ENCODE results near the gene SCGB1D1. TPM values are rescaled to one million over a fixed set of nuclear protein-coding genes. Genes with fewer than 3 reads are reported as not detected.

SCGB1D1 gene
- total RNA-seq, 1 experiment from 2014 or later, result not detected

DNA sequence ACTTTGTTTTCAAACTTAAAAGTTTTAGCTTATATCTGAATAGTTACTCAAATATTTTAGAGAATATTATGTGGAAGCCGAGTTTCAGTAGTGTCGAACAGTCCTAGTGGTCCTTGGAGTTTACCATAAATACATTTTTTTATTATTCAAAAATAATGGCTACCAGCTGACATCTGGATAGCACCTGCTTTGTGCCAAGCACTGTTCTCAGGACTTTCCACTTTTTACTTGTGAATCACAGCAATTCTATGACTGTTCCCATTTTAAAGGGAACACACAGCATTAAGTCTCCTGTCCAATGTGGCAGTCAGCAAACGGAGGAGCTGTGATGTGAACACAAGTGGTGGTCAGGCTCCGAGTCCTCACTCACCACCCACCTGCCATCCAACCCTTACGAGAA is 14.4 kb downstream of the SCGB1D1 start:
- no peaks in the 10 kb centered on the region for H3K36me3 Mint-ChIP-seq
- H3K27me3 Mint-ChIP-seq (ENCODE audit: low read depth), result no peaks in the 10 kb centered on the region
- ATAC-seq (no peak), DNase-seq (ENCODE audit: low spot score) (no peak)
- no peak overlapping the region for H3K27ac Mint-ChIP-seq
- H3K9me3 Mint-ChIP-seq, result no peaks in the 10 kb centered on the region
- H3K4me1 Mint-ChIP-seq, result no peaks in the 10 kb centered on the region
- H3K4me3 Mint-ChIP-seq, result no peak overlapping the region
- ChIA-PET POLR2A (interaction anchor here (0.6 kb wide), 1 partner anchor 158 kb away, joined by 3 read pairs; no protein-coding TSS in a partner anchor), CTCF (interaction anchor here (0.7 to 1.2 kb wide), 2 partner anchors 9 to 190 kb away, joined by 3 read pairs; no protein-coding TSS in a partner anchor)
- TF ChIP-seq NFE2L1 (CRISPR knock-in tag; IDR thresholded peaks at IDR 0.05) (no peak), ESRRA (CRISPR knock-in tag; IDR thresholded peaks at IDR 0.05; ENCODE audit: borderline replicate concordance) (no peak), CTCF (IDR thresholded peaks at IDR 0.05) (no peak), GABPB1 (CRISPR knock-in tag; IDR thresholded peaks at IDR 0.05) (no peak), JUN (CRISPR knock-in tag; IDR thresholded peaks at IDR 0.05) (no peak), ZBTB21 (CRISPR knock-in tag; IDR thresholded peaks at IDR 0.05; ENCODE audit: borderline replicate concordance) (no peak), FOXK1 (CRISPR knock-in tag; IDR thresholded peaks at IDR 0.05) (no peak), ZNF423 (CRISPR knock-in tag; IDR thresholded peaks at IDR 0.05) (no peak), TEAD1 (CRISPR knock-in tag; IDR thresholded peaks at IDR 0.05) (no peak), PRDM15 (CRISPR knock-in tag; IDR thresholded peaks at IDR 0.05) (no peak)
- TF ChIP-seq, protein P1, sequence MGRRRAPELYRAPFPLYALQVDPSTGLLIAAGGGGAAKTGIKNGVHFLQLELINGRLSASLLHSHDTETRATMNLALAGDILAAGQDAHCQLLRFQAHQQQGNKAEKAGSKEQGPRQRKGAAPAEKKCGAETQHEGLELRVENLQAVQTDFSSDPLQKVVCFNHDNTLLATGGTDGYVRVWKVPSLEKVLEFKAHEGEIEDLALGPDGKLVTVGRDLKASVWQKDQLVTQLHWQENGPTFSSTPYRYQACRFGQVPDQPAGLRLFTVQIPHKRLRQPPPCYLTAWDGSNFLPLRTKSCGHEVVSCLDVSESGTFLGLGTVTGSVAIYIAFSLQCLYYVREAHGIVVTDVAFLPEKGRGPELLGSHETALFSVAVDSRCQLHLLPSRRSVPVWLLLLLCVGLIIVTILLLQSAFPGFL (CRISPR knock-in tag; IDR thresholded peaks at IDR 0.05; ENCODE audit: borderline replicate concordance), result no peak
- TF ChIP-seq, protein P2, sequence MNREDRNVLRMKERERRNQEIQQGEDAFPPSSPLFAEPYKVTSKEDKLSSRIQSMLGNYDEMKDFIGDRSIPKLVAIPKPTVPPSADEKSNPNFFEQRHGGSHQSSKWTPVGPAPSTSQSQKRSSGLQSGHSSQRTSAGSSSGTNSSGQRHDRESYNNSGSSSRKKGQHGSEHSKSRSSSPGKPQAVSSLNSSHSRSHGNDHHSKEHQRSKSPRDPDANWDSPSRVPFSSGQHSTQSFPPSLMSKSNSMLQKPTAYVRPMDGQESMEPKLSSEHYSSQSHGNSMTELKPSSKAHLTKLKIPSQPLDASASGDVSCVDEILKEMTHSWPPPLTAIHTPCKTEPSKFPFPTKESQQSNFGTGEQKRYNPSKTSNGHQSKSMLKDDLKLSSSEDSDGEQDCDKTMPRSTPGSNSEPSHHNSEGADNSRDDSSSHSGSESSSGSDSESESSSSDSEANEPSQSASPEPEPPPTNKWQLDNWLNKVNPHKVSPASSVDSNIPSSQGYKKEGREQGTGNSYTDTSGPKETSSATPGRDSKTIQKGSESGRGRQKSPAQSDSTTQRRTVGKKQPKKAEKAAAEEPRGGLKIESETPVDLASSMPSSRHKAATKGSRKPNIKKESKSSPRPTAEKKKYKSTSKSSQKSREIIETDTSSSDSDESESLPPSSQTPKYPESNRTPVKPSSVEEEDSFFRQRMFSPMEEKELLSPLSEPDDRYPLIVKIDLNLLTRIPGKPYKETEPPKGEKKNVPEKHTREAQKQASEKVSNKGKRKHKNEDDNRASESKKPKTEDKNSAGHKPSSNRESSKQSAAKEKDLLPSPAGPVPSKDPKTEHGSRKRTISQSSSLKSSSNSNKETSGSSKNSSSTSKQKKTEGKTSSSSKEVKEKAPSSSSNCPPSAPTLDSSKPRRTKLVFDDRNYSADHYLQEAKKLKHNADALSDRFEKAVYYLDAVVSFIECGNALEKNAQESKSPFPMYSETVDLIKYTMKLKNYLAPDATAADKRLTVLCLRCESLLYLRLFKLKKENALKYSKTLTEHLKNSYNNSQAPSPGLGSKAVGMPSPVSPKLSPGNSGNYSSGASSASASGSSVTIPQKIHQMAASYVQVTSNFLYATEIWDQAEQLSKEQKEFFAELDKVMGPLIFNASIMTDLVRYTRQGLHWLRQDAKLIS (CRISPR knock-in tag; IDR thresholded peaks at IDR 0.05; ENCODE audit: borderline replicate concordance), result no peak
- TF ChIP-seq, protein P3, sequence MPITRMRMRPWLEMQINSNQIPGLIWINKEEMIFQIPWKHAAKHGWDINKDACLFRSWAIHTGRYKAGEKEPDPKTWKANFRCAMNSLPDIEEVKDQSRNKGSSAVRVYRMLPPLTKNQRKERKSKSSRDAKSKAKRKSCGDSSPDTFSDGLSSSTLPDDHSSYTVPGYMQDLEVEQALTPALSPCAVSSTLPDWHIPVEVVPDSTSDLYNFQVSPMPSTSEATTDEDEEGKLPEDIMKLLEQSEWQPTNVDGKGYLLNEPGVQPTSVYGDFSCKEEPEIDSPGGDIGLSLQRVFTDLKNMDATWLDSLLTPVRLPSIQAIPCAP (CRISPR knock-in tag; IDR thresholded peaks at IDR 0.05), result no peak

DNA sequence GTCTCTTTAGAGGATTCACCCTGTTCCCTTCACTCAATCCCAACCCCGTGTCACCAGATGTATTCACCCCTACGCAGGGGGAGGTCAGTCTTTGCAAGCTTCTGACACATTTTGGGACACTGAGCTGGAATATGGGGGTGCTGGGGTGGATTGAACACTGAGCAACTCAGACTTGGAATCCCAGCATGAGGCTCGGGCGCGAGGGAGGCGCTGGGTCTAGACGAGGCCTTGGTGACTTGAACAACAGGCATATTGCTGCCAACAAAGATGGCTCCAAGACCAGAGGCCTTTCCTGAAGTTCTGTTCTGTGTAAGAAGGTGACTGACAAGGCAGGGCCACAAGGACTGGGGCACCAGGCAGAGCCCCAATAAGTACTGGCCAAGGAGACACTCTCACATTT is 15.4 kb downstream of the SCGB1D1 start:
- no peak for TF ChIP-seq SMAD4 (CRISPR knock-in tag; IDR thresholded peaks at IDR 0.05)
- TF ChIP-seq ZNF281 (CRISPR knock-in tag; IDR thresholded peaks at IDR 0.05), result no peak
- TF ChIP-seq, protein P4, sequence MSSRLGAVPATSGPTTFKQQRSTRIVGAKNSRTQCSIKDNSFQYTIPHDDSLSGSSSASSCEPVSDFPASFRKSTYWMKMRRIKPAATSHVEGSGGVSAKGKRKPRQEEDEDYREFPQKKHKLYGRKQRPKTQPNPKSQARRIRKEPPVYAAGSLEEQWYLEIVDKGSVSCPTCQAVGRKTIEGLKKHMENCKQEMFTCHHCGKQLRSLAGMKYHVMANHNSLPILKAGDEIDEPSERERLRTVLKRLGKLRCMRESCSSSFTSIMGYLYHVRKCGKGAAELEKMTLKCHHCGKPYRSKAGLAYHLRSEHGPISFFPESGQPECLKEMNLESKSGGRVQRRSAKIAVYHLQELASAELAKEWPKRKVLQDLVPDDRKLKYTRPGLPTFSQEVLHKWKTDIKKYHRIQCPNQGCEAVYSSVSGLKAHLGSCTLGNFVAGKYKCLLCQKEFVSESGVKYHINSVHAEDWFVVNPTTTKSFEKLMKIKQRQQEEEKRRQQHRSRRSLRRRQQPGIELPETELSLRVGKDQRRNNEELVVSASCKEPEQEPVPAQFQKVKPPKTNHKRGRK (CRISPR knock-in tag; IDR thresholded peaks at IDR 0.05; ENCODE audit: borderline replicate concordance), result no peak
- Mint-ChIP-seq H3K36me3 (no peaks in the 10 kb centered on the region), H3K9me3 (no peaks in the 10 kb centered on the region), H3K4me1 (no peaks in the 10 kb centered on the region), H3K27ac (no peak overlapping the region), H3K27me3 (ENCODE audit: low read depth) (no peaks in the 10 kb centered on the region), H3K4me3 (no peak overlapping the region)
- no peak for ATAC-seq
- CTCF ChIA-PET, result interaction anchor here (1.1 kb wide), 1 partner anchor 34 kb away, joined by 4 read pairs; no protein-coding TSS in a partner anchor
- POLR2A ChIA-PET, result no interaction called here
- no peak for DNase-seq (ENCODE audit: low spot score)

All from WTC11 (cell line).